ENCODE data around the gene RPL41.
"Not testable (repeated sequence)": the region's sequence is repeated elsewhere in the genome, so short reads cannot be mapped to it uniquely, and the experiment has no call there.

The RPL41 gene
- long read RNA-seq, transcript RPL41-204 (3 exons, 699 nt): minor isoform, 5 of 2,507 reads
- long read RNA-seq, transcript RPL41-202 (4 exons, 469 nt): major isoform, 2,474 of 2,507 reads
- long read RNA-seq, partial matches to known transcripts: 5 of 2,507 reads
- long read RNA-seq, other reads (novel, unspliced or antisense): 21 of 2,507 reads

GRCh38 chr12:56116267-56117081 lies at the start of gene RPL41:
Gene RPL41, plus strand, starts transcription at chr12:56116633.
- Histone ChIP-seq H3K27me3 (ENCODE audit: insufficient read depth, poor library complexity, severe bottlenecking) (no peaks in the 10 kb centered on the region), H3K4me3 (replicated peaks; ENCODE audit: insufficient read depth, low read length) (peak within 1 kb of the TSS; percentile 70), H3K27ac (replicated peaks) (peak within 1 kb of the TSS; percentile 96)
- DNase-seq (ENCODE audit: low read depth in 1 of 2, low spot score in 1 of 2): peak; percentile 92
- peak; percentile 99 for TF ChIP-seq POLR2AphosphoS5 (IDR thresholded peaks at IDR 0.05; ENCODE audit: low read depth)
- peak; percentile 83 for TF ChIP-seq SPI1 (IDR thresholded peaks at IDR 0.05; ENCODE audit: borderline replicate concordance, low read depth)
- TF ChIP-seq, protein P1, sequence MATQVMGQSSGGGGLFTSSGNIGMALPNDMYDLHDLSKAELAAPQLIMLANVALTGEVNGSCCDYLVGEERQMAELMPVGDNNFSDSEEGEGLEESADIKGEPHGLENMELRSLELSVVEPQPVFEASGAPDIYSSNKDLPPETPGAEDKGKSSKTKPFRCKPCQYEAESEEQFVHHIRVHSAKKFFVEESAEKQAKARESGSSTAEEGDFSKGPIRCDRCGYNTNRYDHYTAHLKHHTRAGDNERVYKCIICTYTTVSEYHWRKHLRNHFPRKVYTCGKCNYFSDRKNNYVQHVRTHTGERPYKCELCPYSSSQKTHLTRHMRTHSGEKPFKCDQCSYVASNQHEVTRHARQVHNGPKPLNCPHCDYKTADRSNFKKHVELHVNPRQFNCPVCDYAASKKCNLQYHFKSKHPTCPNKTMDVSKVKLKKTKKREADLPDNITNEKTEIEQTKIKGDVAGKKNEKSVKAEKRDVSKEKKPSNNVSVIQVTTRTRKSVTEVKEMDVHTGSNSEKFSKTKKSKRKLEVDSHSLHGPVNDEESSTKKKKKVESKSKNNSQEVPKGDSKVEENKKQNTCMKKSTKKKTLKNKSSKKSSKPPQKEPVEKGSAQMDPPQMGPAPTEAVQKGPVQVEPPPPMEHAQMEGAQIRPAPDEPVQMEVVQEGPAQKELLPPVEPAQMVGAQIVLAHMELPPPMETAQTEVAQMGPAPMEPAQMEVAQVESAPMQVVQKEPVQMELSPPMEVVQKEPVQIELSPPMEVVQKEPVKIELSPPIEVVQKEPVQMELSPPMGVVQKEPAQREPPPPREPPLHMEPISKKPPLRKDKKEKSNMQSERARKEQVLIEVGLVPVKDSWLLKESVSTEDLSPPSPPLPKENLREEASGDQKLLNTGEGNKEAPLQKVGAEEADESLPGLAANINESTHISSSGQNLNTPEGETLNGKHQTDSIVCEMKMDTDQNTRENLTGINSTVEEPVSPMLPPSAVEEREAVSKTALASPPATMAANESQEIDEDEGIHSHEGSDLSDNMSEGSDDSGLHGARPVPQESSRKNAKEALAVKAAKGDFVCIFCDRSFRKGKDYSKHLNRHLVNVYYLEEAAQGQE (IDR thresholded peaks at IDR 0.05; ENCODE audit: insufficient replicate concordance, low read depth): peak; percentile 81
- peak; percentile 84 for TF ChIP-seq GABPA (IDR thresholded peaks at IDR 0.05; ENCODE audit: low read depth)
- TF ChIP-seq CTCF (IDR thresholded peaks at IDR 0.05; ENCODE audit: insufficient read depth, low read length): no peak

DNA sequence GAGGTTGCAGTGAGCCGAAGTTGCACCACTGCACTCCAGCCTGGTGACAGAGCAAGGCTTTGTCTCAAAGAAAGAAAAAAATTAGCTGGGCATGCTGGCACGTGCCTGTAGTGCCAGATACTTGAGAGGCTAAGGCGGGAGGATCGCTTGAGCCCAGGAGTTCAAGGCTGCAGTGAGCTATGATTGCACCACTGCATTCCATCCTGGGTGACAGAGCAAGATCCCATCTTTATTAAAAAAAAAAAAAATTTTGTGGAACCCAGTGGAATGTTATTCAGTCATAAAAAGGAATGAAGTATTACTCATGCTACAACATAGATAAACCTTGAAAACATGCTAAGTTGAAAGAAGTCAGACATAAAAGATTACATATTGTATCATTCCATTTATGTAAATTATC lies 44.8 kb upstream of the RPL41 start:
- Histone ChIP-seq H3K27me3 (ENCODE audit: insufficient read depth, poor library complexity, severe bottlenecking) (no peaks in the 10 kb centered on the region), H3K4me3 (replicated peaks; ENCODE audit: insufficient read depth, low read length) (no peak overlapping the region), H3K27ac (replicated peaks) (no peak overlapping the region)
- TF ChIP-seq POLR2AphosphoS5 (IDR thresholded peaks at IDR 0.05; ENCODE audit: low read depth) (no peak), GABPA (IDR thresholded peaks at IDR 0.05; ENCODE audit: low read depth) (no peak), CTCF (IDR thresholded peaks at IDR 0.05; ENCODE audit: insufficient read depth, low read length) (no peak), SPI1 (IDR thresholded peaks at IDR 0.05; ENCODE audit: borderline replicate concordance, low read depth) (no peak)
- TF ChIP-seq, protein P1 (IDR thresholded peaks at IDR 0.05; ENCODE audit: insufficient replicate concordance, low read depth): no peak
- no peak for DNase-seq (ENCODE audit: low read depth in 1 of 2, low spot score in 1 of 2)

- H3K27ac ChIP-seq (replicated peaks): no peak overlapping the region
- no peaks in the 10 kb centered on the region for H3K27me3 ChIP-seq (ENCODE audit: insufficient read depth, poor library complexity, severe bottlenecking)
- no peak overlapping the region for H3K4me3 ChIP-seq (replicated peaks; ENCODE audit: insufficient read depth, low read length)
- TF ChIP-seq CTCF (IDR thresholded peaks at IDR 0.05; ENCODE audit: insufficient read depth, low read length): no peak
- no peak for TF ChIP-seq GABPA (IDR thresholded peaks at IDR 0.05; ENCODE audit: low read depth)
- TF ChIP-seq SPI1 (IDR thresholded peaks at IDR 0.05; ENCODE audit: borderline replicate concordance, low read depth): no peak
- TF ChIP-seq POLR2AphosphoS5 (IDR thresholded peaks at IDR 0.05; ENCODE audit: low read depth): no peak
- TF ChIP-seq, protein P1 (IDR thresholded peaks at IDR 0.05; ENCODE audit: insufficient replicate concordance, low read depth): no peak
- DNase-seq (ENCODE audit: low read depth in 1 of 2, low spot score in 1 of 2): no peak
Measured at GRCh38 chr12:56074396-56074795, 42.0 kb upstream of the RPL41 start.

GRCh38 chr12:56077966-56078365 lies 38.5 kb upstream of the RPL41 start:
- not testable (repeated sequence) for H3K4me3 ChIP-seq (replicated peaks; ENCODE audit: insufficient read depth, low read length); DNase-seq (ENCODE audit: low read depth in 1 of 2, low spot score in 1 of 2); H3K27ac ChIP-seq (replicated peaks)
- H3K27me3 ChIP-seq (ENCODE audit: insufficient read depth, poor library complexity, severe bottlenecking): peaks cover 17% of the 10 kb centered on the region
